HG03469 (cell line): ENCODE data around the gene NRIP1.
"Not testable (repeated sequence)": the region's sequence is repeated elsewhere in the genome, so short reads cannot be mapped to it uniquely, and the experiment has no call there.

Experiments
- ATAC-seq: cut with Tn5 transposase; IDR thresholded peaks from one replicate; pipeline ENCODE4 v1.9.1; 2021; ENCODE audit warnings: mild to moderate bottlenecking, moderate library complexity, moderate number of reproducible peaks; ENCODE audit not compliant: unreplicated experiment

The NRIP1 gene

DNA sequence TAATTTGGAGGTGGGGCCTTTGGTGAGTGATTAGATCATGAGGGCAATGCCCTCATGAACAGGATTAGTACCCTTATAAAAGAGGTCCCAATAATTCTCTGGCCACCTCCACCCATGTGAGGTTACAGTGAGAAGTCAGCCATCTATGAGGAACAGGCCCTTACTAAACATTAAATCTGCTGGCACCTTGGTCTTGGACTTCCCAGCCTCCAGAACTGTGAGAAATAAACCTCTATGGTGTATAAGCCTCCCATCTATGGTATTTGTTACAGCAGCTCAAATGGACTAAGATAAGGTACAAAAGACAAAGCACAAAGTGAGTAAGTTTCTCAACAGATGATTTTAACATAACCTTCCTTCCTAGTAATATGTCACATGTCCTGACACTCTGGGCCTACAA lies 22.3 kb downstream of the NRIP1 start:
- ATAC-seq, result no peak

GRCh38 chr21:15039607-15040299 lies 25.0 kb downstream of the NRIP1 start:
- ATAC-seq, result no peak

- ATAC-seq, result no peak
These were observed 26.9 kb downstream of the NRIP1 start for GRCh38 chr21:15037900-15038293.

DNA sequence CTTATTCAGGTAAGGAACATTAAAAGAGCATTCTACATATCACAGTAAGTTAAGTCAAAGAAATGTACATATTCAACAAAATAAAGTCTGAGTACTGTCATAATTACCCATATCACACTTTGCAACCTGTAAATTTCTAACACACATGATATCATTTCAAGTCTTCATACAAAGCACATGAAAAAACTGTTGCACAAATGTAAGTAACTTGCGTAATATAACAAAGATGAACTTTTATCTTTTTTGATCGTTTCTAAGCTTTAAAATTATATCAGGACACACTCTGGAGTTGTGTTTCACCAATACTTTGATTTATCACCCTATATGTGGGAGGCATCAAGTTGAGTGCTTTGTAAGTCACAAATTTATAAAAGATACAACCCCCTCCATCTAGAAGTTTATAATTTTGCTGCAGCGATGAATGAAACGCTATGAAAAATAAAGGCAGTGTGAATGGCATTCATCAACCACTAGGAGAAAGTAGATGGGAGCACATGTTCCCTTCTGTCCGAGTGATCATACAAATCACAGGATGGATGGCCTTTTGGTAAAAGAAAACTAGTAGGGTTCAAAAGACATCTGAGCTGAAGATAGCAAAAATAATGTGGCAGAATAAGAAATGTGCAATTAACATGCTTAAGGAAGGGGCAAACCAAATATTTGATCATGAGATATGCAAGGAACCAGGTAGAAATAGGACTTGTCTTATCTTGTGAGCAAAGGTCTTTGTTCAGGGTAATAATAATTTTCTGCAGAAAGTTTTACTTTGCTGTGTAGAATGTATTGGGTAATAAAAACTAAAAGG lies 27.5 kb downstream of the NRIP1 start:
- ATAC-seq, result no peak

DNA sequence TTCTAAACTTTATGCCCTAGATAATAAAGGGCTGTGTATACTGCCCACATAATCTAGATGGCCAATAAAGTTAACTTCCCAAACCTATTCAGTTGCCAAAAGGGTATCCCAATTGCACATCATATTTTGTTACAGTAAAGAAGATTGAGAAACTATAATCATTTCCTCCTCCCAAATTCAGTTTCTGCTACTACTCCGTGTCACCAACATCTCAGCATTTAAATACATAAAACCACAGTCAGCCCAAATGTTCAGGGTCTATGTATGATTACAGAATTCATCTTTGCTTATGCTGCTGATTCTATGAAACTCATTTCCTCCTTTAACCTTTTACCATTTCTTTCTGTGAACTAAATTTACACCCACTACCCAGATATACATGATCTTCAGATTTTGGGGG lies 28.6 kb downstream of the NRIP1 start:
- no peak for ATAC-seq

DNA sequence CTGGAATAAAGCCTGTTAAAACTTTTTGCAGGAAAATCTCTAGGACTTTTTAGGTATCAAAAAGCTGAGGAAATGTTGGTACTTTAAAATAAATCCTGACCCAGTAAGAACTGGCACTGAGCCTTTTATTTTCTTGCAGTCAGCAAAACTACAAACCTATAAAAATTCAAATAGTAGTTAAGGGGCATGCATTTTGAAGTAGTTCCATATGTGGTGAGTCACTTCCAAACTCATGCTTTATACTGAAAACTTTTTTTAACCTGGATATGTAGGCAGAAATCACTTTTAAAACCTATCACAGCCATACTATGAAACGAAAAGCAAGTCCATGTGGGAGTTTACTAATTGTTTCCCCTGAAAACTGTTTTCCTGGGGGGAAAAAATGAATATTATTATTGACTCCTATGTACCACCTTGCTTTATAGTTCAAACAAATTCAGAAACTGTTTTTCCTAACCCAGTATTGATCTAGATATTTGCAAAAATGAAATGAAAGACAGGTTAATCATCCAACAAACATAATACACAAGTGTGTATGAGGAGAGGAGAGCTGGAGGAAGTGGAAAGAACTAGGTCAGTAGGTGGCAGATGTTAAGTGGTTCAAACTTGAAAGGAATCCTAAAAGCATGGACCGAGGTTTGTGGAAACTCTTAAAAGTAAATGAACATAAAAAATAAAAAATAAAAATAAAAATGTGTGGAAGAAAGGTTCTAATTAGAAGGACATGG lies 30.5 kb downstream of the NRIP1 start:
- no peak for ATAC-seq

- ATAC-seq, result no peak
These were observed 32.9 kb downstream of the NRIP1 start for GRCh38 chr21:15031790-15032357.

DNA sequence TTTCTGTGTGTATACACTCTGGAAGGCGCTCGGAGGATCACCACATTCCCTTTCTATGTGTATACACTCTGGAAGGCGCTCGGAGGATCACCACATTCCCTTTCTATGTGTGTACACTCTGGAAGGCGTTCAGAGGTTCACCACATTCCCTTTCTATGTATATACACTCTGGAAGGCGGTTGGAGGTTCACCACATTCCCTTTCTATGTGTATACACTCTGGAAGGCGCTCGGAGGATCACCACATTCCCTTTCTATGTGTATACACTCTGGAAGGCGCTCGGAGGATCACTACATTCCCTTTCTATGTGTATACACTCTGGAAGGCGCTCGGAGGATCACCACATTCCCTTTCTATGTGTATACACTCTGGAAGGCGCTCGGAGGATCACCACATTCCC lies 33.4 kb downstream of the NRIP1 start:
- not testable (repeated sequence) for ATAC-seq

GRCh38 chr21:15030861-15031260 lies 33.9 kb downstream of the NRIP1 start:
- not testable (repeated sequence) for ATAC-seq

- peak; percentile 42 for ATAC-seq
These were observed 35.7 kb downstream of the NRIP1 start for GRCh38 chr21:15029077-15029476.

DNA sequence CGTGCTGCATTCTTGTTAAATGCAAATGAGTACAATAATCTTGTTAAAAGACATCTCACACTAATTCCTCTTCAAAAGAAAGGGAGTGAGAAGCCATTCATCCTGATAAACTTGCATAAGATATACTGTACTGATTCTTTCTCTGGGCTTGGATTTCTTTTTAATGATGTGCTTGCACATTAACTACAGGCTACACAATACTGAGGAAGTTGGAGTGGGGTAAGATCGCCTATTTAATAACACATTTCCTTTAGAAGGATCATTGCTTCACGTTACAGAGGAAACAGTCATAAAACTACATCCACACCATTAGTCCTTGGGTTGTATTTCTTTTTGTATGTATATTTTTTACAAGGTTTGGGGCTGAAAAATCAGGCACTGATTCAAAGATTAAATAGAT lies 36.6 kb downstream of the NRIP1 start:
- no peak for ATAC-seq

DNA sequence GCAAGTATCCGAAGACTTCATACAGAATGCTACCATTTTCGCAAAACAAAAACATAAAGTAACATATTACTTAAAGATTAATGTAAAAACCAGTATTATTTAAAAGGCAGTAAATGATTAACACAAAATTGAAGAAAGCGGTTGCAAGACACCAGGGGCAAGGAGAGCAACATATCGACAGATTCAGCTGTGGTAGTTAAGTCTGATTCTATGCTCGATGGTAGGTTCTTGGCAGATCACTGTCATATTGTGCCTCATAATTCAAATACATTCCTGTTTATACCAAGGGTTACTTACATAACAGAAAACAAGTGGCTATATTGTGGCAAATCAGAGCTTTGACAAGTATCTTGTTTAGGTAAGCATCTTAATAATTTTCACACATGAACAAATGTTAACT lies 37.7 kb downstream of the NRIP1 start:
- ATAC-seq, result no peak

GRCh38 chr21:15026370-15026769 lies 38.4 kb downstream of the NRIP1 start:
- no peak for ATAC-seq

DNA sequence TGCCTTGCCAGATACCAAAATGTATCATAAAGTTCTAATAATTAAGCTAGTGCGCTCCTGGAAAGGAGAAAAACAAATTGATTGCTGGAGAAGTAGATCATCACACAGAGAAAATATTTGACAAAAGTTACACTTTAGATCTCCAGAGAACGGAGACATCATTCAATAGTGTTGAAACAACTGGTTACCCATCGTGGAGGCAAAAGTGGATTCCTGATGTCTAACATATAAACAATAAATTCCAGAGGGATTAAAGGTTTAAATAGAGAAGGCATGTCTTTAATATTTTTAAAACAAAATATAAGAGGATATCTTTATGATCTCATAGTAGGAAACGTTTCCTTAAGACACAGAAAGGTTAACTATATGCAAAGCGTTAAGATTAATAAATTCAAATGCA lies 41.0 kb downstream of the NRIP1 start:
- no peak for ATAC-seq

DNA sequence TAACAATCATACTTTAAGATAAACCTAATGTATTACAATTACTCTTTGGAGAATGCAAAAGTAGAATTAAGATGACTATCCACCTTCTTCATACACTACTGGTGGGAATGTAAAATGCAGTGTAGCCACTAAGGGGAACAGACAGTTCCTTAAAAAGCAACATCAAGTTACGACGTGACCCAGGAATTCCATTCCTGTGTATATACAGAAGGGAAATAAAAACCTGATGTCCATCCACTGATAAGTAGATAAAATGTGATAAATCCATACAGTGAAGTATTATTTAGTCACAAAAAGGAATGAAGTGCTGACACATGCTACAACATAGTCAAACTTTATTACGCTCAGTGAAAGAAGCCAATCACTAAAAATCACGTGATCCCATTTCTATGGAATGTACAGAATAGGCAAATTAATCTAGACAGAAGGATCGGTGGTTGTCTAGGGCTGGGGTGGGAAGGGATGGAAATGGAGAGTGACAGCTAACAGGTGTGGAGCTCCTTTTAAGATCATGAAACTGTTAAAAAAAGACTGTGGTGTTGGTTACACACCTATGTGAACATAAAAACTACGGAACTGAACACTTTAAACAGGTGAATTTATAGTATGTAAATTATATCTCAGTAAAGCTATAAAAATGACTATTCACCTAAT lies 42.1 kb downstream of the NRIP1 start:
- no peak for ATAC-seq

GRCh38 chr21:15020797-15021196 lies 44.0 kb downstream of the NRIP1 start:
- ATAC-seq, result no peak

GRCh38 chr21:15018382-15018781 lies 46.4 kb downstream of the NRIP1 start:
- ATAC-seq, result no peak

DNA sequence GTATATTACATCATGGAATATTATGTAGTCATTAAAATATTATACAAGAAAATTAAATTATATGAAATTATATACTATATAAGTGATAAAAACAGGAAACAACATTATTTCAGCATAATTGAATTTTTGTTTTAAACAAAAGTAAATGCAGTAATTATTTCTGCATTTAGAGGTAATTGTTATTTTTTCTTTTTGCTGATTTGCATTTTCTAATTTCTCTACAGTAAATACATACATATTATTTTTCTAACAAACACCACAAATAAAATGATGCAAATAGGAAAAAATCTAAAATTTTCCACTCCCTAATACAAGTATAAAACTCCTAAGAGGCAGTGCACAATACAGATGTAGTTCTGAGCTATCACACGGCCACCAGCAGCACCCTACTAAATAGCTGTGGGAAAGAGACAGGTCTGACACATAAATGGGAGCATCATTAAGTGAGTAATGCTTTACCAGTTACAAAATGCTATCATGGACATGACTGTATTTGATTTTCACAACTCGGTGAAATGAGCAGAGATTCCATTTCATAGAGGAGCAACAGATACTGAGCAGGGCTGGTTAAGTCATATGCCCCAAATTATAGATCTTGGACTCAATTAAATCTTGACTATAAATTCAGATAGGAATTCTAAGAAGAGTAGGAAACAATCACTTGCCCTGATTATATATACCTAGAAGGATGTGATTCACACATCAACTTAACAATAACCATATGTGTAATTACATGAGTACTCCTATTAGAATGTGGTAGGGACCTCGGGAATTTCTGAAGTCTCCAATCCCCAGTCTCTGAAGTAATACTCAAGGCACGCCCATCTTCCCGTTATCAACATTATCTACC lies 49.0 kb downstream of the NRIP1 start:
- no peak for ATAC-seq

DNA sequence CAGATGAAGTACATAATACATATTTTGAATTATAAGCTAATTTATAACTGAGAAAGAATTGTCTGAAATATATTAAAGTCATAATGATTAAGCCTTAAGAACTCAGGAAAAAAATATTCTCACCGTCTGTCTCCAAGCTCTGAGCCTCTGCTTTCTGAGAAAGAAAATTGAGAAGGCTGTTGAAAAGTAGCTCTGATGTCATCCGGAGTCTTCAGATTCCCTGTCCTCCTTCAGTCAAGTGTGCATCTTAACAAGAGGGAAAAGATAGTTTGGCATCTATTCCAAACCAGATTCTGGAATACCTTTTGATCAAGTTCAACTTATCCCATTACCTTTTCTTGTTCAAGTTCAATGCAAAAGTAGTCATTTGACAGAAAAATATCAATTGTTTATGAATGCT lies 50.6 kb downstream of the NRIP1 start:
- ATAC-seq, result no peak

- ATAC-seq, result no peak
These were observed 52.8 kb downstream of the NRIP1 start for GRCh38 chr21:15011967-15012366.
